WI38 (cell line): ENCODE data around the gene SERP2.

Experiments used
- H3K4me3 ChIP-seq: 2 replicates; pipeline ENCODE4 v1.5.1; 2011; ENCODE audit warnings: low read depth, mild to moderate bottlenecking, control low read depth, low read length
- TF ChIP-seq, protein P1 (sequence below): IDR thresholded peaks from 2 replicates; pipeline ENCODE4 v1.5.1; 2012; ENCODE audit warnings: low read depth, mild to moderate bottlenecking, control low read depth, low read length

The SERP2 gene

DNA sequence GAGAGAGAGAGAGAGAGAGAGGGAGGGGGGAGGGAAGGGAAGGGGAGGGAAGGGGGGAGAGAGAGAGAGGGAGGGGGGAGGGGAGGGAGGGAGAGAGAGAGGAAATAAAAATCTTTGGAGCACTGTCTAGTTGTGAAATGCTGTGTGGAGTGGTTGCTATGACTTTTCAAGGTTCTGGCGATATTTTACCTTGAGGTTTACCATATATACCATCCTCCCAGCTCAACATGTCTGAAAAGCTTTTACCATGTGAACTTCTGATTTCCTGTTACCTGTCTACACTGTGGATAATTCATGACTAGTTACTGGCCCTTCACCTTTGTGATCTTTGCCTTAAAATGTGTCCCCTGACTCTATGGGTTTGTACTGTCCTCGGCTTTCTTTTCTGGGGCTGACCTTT, 38.2 kb downstream of the SERP2 start:
- H3K4me3 ChIP-seq: no peak overlapping the region
- TF ChIP-seq, protein P1, sequence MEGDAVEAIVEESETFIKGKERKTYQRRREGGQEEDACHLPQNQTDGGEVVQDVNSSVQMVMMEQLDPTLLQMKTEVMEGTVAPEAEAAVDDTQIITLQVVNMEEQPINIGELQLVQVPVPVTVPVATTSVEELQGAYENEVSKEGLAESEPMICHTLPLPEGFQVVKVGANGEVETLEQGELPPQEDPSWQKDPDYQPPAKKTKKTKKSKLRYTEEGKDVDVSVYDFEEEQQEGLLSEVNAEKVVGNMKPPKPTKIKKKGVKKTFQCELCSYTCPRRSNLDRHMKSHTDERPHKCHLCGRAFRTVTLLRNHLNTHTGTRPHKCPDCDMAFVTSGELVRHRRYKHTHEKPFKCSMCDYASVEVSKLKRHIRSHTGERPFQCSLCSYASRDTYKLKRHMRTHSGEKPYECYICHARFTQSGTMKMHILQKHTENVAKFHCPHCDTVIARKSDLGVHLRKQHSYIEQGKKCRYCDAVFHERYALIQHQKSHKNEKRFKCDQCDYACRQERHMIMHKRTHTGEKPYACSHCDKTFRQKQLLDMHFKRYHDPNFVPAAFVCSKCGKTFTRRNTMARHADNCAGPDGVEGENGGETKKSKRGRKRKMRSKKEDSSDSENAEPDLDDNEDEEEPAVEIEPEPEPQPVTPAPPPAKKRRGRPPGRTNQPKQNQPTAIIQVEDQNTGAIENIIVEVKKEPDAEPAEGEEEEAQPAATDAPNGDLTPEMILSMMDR: no peak

DNA sequence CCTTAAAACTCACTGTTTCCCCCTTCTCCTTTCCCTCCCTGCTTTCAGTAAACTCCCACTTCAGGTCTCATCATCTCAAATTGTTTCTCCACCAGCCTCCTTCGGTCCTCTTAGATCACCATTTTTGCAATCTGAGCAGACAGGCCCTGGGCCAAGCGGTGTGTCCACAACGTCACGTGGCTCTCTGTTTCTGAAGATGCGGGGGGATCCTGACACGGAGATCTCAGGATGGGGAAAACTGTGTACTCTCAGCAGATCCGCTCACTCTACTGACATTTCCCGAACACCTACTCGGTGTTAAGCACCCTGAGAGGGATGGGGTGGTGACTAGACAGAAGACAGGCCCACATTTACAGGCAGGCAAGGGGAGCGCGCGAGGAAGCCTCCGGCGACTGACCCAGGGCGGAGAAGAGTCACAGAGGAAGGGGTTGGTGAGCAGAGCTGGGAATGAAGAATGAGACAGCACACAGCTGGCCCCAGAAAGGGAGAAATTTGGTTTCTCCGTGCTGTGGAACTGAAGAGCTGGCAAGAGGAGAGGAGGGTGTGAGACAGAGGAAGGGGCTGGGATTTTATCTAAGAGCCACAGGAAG, 38.8 kb downstream of the SERP2 start:
- TF ChIP-seq, protein P1: no peak
- no peak overlapping the region for H3K4me3 ChIP-seq

DNA sequence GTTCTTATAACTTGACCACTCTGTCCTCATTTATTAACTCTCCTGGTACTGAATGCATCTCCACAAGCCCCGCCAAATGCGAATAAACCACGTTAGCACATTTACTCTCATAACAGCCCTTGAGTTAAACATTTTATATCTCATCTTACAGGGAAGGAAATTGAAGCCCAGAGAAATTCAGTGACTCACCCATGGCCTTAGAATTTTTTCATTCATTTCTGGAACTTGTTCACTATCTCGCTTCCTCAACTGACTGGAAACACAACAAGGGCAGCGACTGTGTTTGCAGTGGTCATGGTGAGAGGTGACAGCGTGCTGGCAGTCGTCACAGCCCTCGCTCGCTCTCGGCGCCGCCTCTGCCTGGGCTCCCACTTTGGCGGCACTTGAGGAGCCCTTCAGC, 39.5 kb downstream of the SERP2 start:
- TF ChIP-seq, protein P1: no peak
- H3K4me3 ChIP-seq: no peak overlapping the region

DNA sequence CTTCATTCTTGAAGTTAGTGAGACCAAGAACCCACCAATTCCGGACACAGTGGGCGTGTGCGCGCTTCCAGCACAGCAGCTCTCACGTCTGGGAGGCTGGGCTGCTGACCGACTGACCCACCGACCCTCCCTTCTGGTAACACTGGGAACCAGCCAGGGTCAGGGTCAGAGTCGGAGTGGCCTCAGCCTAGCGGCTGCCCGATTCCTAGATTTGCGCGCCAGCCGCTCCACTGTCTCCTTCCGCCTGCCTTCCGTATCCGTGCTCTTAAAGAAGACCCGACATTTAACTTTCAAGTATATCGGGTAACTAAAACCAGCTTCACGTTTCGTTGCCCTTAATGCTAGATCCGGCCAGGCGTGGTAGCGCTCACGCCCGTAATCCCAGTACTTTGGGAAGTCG, 41.1 kb downstream of the SERP2 start:
- no peak overlapping the region for H3K4me3 ChIP-seq
- TF ChIP-seq, protein P1: no peak

DNA sequence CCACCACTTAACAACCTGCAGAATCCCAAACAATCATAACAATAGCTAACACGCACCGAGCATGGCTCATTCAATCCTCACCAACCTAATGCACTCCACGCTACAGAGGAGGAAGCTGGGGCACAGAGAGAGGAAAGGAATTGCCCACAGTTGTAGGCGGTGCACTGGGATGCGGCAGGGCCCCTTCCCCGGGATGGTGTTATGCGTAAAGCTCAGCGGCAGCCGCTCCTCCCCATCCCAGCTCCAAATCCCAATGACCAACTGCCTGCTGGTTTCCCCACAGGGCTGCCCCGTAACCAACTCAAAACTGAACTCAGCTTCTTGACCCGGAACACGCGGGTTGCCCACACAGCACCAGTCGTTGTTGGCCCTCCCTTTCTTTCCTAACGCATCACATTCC, 42.2 kb downstream of the SERP2 start:
- H3K4me3 ChIP-seq: no peak overlapping the region
- TF ChIP-seq, protein P1: no peak

DNA sequence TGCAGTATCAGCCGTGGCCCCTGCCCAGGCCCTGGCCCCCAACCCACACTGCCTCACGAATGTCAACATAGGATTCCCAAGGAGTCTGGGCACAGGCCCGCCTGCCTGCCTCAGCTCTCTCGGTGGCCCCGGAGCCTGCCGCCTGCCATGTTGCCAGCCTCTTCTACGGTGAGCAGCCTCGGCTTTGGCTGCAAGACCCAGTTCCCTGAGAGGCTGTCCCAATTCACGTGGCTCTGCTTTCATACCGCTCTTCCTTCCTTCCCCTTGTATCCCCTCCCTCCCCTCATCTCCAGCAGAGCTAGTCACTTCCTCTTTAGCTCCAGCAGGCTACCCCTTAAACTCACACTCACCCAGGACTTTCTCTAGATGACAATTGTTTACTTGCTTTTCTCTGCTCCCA, 42.7 kb downstream of the SERP2 start:
- TF ChIP-seq, protein P1: no peak
- H3K4me3 ChIP-seq: no peak overlapping the region

DNA sequence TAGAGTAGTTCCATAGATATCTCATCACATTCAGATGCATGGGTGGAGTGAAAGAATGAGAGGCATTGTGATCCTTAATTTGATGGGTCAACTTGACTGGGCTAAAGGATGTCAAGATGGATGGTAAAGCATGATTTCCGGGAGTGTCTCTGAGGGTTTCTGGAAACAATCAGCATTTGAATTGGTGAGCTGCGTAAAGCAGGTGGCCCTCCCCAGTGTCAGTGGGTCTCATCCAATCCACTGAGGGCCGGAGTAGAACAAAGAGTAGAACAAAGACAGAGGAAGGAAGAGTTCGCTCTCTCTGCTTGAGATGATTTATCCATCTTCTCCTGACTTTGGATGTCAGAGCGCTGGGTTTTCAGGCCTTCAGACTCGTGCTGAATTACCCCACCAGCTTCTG, 43.1 kb downstream of the SERP2 start:
- H3K4me3 ChIP-seq: no peak overlapping the region
- TF ChIP-seq, protein P1: no peak
